Fibroblast of the aortic adventitia (primary cell): ENCODE measurements around the gene PCSK2. TPM values are rescaled to one million over a fixed set of nuclear protein-coding genes. Genes with fewer than 3 reads are reported as not detected.
"Not testable (repeated sequence)": the region's sequence is repeated elsewhere in the genome, so short reads cannot be mapped to it uniquely, and the experiment has no call there.

Source experiments
- DNase-seq: peaks from one replicate; pipeline ENCODE4 v3.0.0-alpha.2; 2010; ENCODE audit warnings: low read depth
- H3K4me3 ChIP-seq: 2 replicates; pipeline ENCODE4 v1.5.1; 2011; ENCODE audit warnings: low read depth, mild to moderate bottlenecking, control low read depth, low read length, moderate library complexity
- total RNA-seq: library from RNA; depleted of rRNA; stranded (reverse); fragments of >200 nt; gene quantifications from 2 replicates; pipeline ENCODE4 v1.2.3, GENCODE V29; 2012; ENCODE audit warnings: low replicate concordance
- TF ChIP-seq, protein P1 (sequence below): IDR thresholded peaks from 2 replicates; pipeline ENCODE4 v1.5.1; 2011; ENCODE audit warnings: mild to moderate bottlenecking, low read length, control low read depth, inconsistent platforms; ENCODE audit not compliant: insufficient read depth

Gene PCSK2
- total RNA-seq, 1 donor: not detected

DNA sequence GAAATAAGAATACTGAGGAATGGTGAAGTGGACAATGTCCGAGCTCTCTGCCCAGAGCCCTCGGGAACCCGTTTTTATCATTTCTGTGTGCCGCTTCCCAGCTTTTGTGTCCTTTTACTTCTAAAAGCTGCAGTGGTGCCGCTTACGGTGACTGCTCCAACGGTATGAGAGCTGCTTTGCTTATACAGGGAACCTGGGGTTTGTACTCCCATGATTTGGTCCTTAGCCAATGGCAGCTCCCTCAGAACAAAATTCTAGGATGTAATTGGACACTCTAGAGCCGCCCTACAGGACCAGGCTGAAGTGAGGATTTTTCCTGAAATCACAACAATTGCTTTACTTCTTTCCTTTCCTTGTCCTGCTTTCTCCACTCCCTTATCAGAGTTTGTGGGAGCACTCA, 24.2 kb upstream of the PCSK2 start:
- DNase-seq: no peak
- no peak overlapping the region for H3K4me3 ChIP-seq
- TF ChIP-seq, protein P1, sequence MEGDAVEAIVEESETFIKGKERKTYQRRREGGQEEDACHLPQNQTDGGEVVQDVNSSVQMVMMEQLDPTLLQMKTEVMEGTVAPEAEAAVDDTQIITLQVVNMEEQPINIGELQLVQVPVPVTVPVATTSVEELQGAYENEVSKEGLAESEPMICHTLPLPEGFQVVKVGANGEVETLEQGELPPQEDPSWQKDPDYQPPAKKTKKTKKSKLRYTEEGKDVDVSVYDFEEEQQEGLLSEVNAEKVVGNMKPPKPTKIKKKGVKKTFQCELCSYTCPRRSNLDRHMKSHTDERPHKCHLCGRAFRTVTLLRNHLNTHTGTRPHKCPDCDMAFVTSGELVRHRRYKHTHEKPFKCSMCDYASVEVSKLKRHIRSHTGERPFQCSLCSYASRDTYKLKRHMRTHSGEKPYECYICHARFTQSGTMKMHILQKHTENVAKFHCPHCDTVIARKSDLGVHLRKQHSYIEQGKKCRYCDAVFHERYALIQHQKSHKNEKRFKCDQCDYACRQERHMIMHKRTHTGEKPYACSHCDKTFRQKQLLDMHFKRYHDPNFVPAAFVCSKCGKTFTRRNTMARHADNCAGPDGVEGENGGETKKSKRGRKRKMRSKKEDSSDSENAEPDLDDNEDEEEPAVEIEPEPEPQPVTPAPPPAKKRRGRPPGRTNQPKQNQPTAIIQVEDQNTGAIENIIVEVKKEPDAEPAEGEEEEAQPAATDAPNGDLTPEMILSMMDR: no peak

DNA sequence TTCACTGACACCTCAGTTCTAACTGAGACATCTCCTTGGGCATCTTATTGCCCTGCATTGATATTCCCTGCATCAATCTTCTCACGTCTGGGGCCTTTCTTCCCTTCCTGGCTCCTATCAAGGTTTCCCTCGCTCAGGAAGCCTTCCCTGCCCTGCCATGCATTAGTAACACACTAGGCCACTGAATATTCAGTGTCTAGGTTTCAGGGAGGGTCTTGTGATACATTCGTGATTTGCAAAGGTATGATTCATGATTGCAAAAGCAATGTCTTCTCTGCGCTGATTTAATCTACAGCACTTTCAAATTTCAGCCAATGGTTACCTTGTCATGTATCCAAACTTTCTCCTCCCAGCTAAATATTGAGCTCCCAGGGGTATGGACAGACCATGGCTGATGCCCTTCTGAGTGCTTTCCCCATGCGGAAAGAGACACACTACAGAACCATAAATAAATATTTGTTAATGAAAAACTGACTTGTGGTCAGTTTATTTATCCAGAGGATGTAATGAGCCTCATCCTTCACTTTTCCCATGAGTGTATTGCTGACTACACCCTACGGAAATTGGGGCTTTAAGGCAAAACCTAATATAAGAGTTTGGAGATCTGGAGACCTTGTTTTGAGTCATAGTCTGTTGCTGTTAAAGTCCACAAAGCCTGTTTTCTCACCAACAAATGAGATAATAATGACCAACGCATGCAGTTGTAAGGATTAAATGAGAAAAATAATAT, 21.6 kb upstream of the PCSK2 start:
- TF ChIP-seq, protein P1: no peak
- no peak overlapping the region for H3K4me3 ChIP-seq
- no peak for DNase-seq

DNA sequence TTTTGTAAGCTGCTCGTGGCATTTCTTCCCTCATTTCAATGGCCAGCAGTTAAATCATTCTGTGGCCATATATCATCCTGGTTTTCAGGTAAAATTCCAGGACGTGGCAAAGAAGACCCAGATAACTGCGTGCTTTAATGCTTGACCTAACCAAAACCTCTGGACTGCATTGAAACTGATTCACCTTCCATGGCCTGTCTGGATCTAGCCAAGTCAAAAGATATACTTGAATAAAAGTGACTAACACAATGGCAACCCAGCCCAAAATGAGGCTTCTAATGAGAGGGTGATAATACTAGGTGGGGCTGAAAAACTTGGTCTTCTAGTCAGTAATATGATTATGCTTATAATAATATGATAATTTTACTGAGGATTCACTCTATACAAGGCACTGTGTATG, 16.5 kb upstream of the PCSK2 start:
- no peak overlapping the region for H3K4me3 ChIP-seq
- DNase-seq: no peak
- TF ChIP-seq, protein P1: no peak

DNA sequence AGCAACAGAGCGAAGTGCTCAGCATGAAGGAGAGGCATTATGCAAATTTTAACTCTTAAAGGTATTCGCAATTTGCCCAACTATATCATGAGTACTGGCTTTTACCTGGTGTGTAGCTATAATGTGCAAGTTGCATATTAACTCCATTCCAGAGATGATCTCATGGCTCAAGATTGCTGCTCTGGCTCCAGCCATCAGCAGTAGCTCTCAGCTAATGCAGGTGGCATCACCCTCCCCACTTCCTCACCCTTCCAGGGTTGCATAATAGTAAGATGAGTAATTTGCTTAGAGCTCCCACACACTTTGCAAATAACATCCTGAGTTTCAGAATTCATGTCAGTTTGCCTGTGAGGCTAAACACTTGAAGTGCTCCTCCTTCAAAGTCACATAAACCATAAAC, 15.9 kb upstream of the PCSK2 start:
- no peak overlapping the region for H3K4me3 ChIP-seq
- DNase-seq: no peak
- TF ChIP-seq, protein P1: no peak

DNA sequence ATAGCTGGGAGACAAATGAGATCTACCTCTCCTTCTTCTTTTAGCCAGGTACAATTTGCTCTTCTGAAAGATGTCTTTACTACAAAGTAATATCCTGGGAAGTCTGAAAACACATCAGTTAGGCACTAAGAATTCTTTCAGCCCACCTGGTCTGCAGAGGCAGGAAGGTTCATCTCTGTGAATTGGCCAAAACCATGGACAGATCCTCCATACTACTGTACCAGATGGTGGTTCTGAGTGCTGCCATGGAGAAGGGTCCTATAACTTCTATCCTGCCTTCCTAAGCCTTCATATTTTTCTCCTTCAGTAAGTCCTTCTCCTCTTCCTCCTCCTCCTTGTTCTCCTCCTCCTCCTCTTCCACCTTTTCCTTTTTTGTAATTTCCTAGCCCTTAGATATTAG, 11.7 kb upstream of the PCSK2 start:
- no peak overlapping the region for H3K4me3 ChIP-seq
- DNase-seq: no peak
- TF ChIP-seq, protein P1: no peak

DNA sequence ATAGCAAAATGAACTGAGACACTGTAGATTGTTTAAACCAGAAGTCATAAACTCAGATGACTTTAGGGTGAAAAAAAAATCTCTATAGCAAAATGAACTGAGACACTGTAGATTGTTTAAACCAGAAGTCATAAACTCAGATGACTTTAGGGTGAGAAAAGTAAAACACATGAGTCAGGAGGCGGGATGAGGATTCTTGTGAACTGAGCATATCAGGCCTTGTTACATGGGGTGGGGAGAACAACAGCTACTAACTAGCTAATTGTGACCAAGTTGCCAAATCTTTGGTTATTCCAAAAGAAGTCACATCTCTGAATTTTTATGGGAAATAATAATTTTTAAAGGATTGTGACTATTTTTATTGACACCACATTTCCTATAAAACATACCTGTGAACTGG, 7.0 kb upstream of the PCSK2 start:
- DNase-seq, H3K4me3 ChIP-seq: not testable (repeated sequence)

DNA sequence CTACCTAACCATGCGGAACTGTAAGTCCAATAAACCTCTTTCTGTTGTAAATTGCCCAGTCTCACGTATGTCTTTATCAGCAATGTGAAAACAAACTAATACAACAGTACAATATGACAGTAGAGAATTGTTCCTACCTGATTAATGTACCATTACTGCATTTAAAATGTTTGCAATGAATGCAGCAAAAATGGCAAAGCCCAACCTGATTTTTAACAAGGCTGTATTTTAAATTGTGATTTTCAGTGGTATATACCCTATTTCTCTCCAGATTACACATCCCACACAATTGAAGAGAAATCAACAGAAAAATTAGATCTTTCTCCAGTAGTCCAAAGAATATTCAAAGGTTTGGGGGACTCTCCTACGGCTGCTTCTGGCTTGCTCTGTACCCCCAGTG, 3.3 kb upstream of the PCSK2 start:
- H3K4me3 ChIP-seq: no peak overlapping the region
- TF ChIP-seq, protein P1: no peak
- no peak for DNase-seq
